Subcutaneous abdominal adipose tissue (tissue), 5 donors: ENCODE measurements around the gene ECM1.

Experiments
- H3K27ac ChIP-seq: one replicate; pipeline ENCODE4 v1.7.0; 2013; ENCODE audit warnings: low read depth, mild to moderate bottlenecking, inconsistent platforms, low read length, moderate library complexity
- H3K27me3 ChIP-seq, 5 donors: one replicate each; pipeline ENCODE4 v1.7.0; 2013; ENCODE audit warnings: low read length in 5 of 5, inconsistent platforms in 1 of 5; ENCODE audit not compliant: control insufficient read depth in 5 of 5, insufficient read depth in 4 of 5
- H3K36me3 ChIP-seq, 5 donors: one replicate each; pipeline ENCODE4 v1.7.0; 2013; ENCODE audit warnings: low read length in 5 of 5; ENCODE audit not compliant: control insufficient read depth in 5 of 5, insufficient read depth in 5 of 5
- H3K4me1 ChIP-seq, 5 donors: one replicate each; pipeline ENCODE4 v1.7.0; 2013; ENCODE audit warnings: low read length in 5 of 5, mild to moderate bottlenecking in 3 of 5, moderate library complexity in 1 of 5; ENCODE audit not compliant: control insufficient read depth in 5 of 5, insufficient read depth in 5 of 5
- H3K4me3 ChIP-seq, 5 donors: one replicate each; pipeline ENCODE4 v1.7.0; 2013; ENCODE audit warnings: low read length in 5 of 5, low read depth in 1 of 5
- H3K9ac ChIP-seq, 5 donors: one replicate each; pipeline ENCODE4 v1.7.0; 2013; ENCODE audit warnings: low read length in 5 of 5, mild to moderate bottlenecking in 4 of 5, moderate library complexity in 3 of 5
- H3K9me3 ChIP-seq, 5 donors: one replicate each; pipeline ENCODE4 v1.7.0; 2013; ENCODE audit warnings: low read length in 5 of 5; ENCODE audit not compliant: control insufficient read depth in 5 of 5
- donor health status: healthy.
- donor health status: healthy.
- donor health status: healthy.
- donor health status: healthy.
- donor health status: healthy.

Gene ECM1

GRCh38 chr1:150521196-150521968 is 13.5 kb downstream of the ECM1 start:
- H3K4me1 ChIP-seq, result peaks cover 0 to 5% (median 3%) of the 10 kb centered on the region in 5 donors
- no peak overlapping the region for H3K4me3 ChIP-seq
- H3K36me3 ChIP-seq, result no peaks in the 10 kb centered on the region
- no peak overlapping the region for H3K9ac ChIP-seq
- peaks cover 0 to 3% (median 2%) of the 10 kb centered on the region in 5 donors for H3K9me3 ChIP-seq
- no peak overlapping the region for H3K27ac ChIP-seq
- H3K27me3 ChIP-seq, result no peaks in the 10 kb centered on the region

GRCh38 chr1:150525348-150525747 is 17.4 kb downstream of the ECM1 start:
- Histone ChIP-seq H3K9me3 (peaks cover 0 to 3% (median 2%) of the 10 kb centered on the region in 5 donors), H3K27ac (no peak overlapping the region), H3K27me3 (no peaks in the 10 kb centered on the region), H3K4me3 (no peak overlapping the region), H3K9ac (no peak overlapping the region), H3K4me1 (peaks cover 4 to 12% (median 9%) of the 10 kb centered on the region in 5 donors), H3K36me3 (no peaks in the 10 kb centered on the region)

GRCh38 chr1:150528196-150528595 is 20.3 kb downstream of the ECM1 start:
- H3K27ac ChIP-seq, result no peak overlapping the region
- no peaks in the 10 kb centered on the region for H3K36me3 ChIP-seq
- H3K9me3 ChIP-seq, result peaks cover 0 to 3% (median 2%) of the 10 kb centered on the region in 5 donors
- H3K27me3 ChIP-seq, result no peaks in the 10 kb centered on the region
- peaks cover 7 to 22% (median 16%) of the 10 kb centered on the region in 5 donors for H3K4me1 ChIP-seq
- no peak overlapping the region for H3K9ac ChIP-seq
- H3K4me3 ChIP-seq, result no peak overlapping the region

- Histone ChIP-seq H3K27ac (peak overlapping the region; percentile 37), H3K9ac (peak overlapping the region in 3 of 5 donors; percentile 19 to 60 (median 56)), H3K4me3 (no peak overlapping the region), H3K36me3 (no peaks in the 10 kb centered on the region), H3K4me1 (peaks cover 7 to 23% (median 16%) of the 10 kb centered on the region in 5 donors), H3K9me3 (peaks cover 0 to 3% (median 2%) of the 10 kb centered on the region in 5 donors), H3K27me3 (no peaks in the 10 kb centered on the region)
These were observed 21.1 kb downstream of the ECM1 start for GRCh38 chr1:150529017-150529416.

- Histone ChIP-seq H3K36me3 (no peaks in the 10 kb centered on the region), H3K9me3 (peaks cover 0 to 1% (median 0%) of the 10 kb centered on the region in 5 donors), H3K27ac (no peak overlapping the region), H3K27me3 (no peaks in the 10 kb centered on the region), H3K4me3 (no peak overlapping the region), H3K9ac (no peak overlapping the region), H3K4me1 (peaks cover 7 to 31% (median 16%) of the 10 kb centered on the region in 5 donors)
These were observed 22.7 kb downstream of the ECM1 start for GRCh38 chr1:150530491-150531159.

- Histone ChIP-seq H3K4me3 (no peak overlapping the region), H3K9me3 (no peaks in the 10 kb centered on the region), H3K27me3 (no peaks in the 10 kb centered on the region), H3K9ac (peak overlapping the region in 1 of 5 donors; percentile 27), H3K36me3 (no peaks in the 10 kb centered on the region), H3K27ac (peak overlapping the region; percentile 52), H3K4me1 (peaks cover 9 to 41% (median 21%) of the 10 kb centered on the region in 5 donors)
These were observed 25.0 kb downstream of the ECM1 start for GRCh38 chr1:150532860-150533259.

GRCh38 chr1:150534002-150534401 is 26.1 kb downstream of the ECM1 start:
- Histone ChIP-seq H3K36me3 (no peaks in the 10 kb centered on the region), H3K4me3 (no peak overlapping the region), H3K27me3 (no peaks in the 10 kb centered on the region), H3K27ac (no peak overlapping the region), H3K4me1 (peaks cover 10 to 43% (median 26%) of the 10 kb centered on the region in 5 donors), H3K9ac (no peak overlapping the region), H3K9me3 (no peaks in the 10 kb centered on the region)

GRCh38 chr1:150535511-150536287 is 27.8 kb downstream of the ECM1 start:
- no peak overlapping the region for H3K9ac ChIP-seq
- H3K27ac ChIP-seq, result peak overlapping the region; percentile 7
- peaks cover 7 to 39% (median 22%) of the 10 kb centered on the region in 5 donors for H3K4me1 ChIP-seq
- H3K4me3 ChIP-seq, result no peak overlapping the region
- H3K27me3 ChIP-seq, result no peaks in the 10 kb centered on the region
- no peaks in the 10 kb centered on the region for H3K9me3 ChIP-seq
- no peaks in the 10 kb centered on the region for H3K36me3 ChIP-seq

- no peak overlapping the region for H3K27ac ChIP-seq
- no peak overlapping the region for H3K4me3 ChIP-seq
- H3K9me3 ChIP-seq, result no peaks in the 10 kb centered on the region
- H3K4me1 ChIP-seq, result peaks cover 7 to 37% (median 21%) of the 10 kb centered on the region in 5 donors
- H3K9ac ChIP-seq, result no peak overlapping the region
- H3K27me3 ChIP-seq, result no peaks in the 10 kb centered on the region
- H3K36me3 ChIP-seq, result no peaks in the 10 kb centered on the region
These were observed 29.2 kb downstream of the ECM1 start for GRCh38 chr1:150536836-150537731.
